Frontal cortex (tissue), 1 donor: ENCODE results near the gene ZNF408. TPM values are rescaled to one million over a fixed set of nuclear protein-coding genes. Genes with fewer than 3 reads are reported as not detected.

Experiments
- small RNA-seq: library from RNA; depleted of rRNA; stranded (forward); fragments of <200 nt; gene quantifications from one replicate; pipeline ENCODE3, GENCODE V24; 2014
- total RNA-seq: library from RNA; depleted of rRNA; stranded (reverse); fragments of >200 nt; gene quantifications from one replicate; pipeline ENCODE4 v1.2.3, GENCODE V29; 2014

ZNF408 gene
- total RNA-seq, 1 donor from 2014 or later = 4.5 TPM

Small RNAs within 50 kb of the gene (small RNA-seq; reads per million reads assigned to genes)
- not detected for gene MIR5582

Other genes starting within 250 kb of the ZNF408 start
- gene AMBRA1, start 107.0 kb upstream of the ZNF408 start, total RNA-seq = 25.3 TPM
- 7.7 TPM for gene HARBI1, start 83.8 kb upstream of the ZNF408 start, total RNA-seq
- 47.7 TPM for gene ATG13, start 83.5 kb upstream of the ZNF408 start, total RNA-seq
- 13.5 TPM for gene ARHGAP1, start 412 bp upstream of the ZNF408 start, total RNA-seq
- not detected for gene F2, start 18.2 kb downstream of the ZNF408 start, total RNA-seq
- gene CKAP5, start 145.2 kb downstream of the ZNF408 start, total RNA-seq = 196 TPM
- 4.1 TPM for gene LRP4, start 217.5 kb downstream of the ZNF408 start, total RNA-seq
- gene CSTPP1, start 235.7 kb downstream of the ZNF408 start, total RNA-seq = 46.5 TPM